GM19351 (cell line): ENCODE results near the gene PRKACB.
"Not testable (repeated sequence)": the region's sequence is repeated elsewhere in the genome, so short reads cannot be mapped to it uniquely, and the experiment has no call there.

Source experiments
- ATAC-seq: cut with Tn5 transposase; IDR thresholded peaks from one replicate; pipeline ENCODE4 v1.9.1; 2021; ENCODE audit warnings: mild to moderate bottlenecking, moderate library complexity; ENCODE audit not compliant: unreplicated experiment

The PRKACB gene

DNA sequence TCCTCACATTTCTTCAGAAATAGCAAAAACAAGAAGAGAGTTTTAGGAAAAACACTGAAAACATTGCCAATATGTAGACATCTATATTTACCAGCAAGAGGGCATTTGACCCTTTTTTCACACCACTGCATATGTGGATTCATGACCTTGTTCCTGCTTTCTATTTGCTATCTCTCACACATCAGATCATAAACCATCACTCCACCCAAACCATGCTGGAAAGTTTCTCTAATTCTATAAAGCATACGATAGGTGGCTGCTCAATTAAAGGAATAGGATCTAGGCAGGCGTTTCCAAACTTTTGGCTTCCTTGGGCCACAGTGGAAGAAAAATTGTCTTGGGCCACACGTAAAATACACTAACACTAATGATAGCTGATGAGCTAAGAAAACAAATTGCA, 121.8 kb downstream of the PRKACB start:
- no peak for ATAC-seq

DNA sequence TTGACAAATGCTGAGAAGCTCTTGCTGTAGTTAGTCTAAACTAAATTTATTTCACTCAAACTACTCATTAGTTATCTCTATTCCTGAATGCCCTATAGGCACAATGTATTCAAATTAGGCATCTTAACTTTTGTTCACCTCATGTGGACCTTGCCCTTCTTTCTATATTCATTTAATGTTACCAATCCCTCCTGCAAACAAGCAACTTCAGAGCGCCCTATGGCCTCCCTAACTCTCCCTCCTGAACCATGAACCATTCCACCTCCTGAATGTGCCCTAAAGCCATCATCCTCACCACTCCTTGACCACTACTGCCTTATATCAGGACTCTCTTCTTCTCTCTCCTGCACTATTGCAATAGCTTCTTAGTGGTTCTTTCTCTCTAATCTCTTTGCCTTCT, 122.7 kb downstream of the PRKACB start:
- no peak for ATAC-seq

DNA sequence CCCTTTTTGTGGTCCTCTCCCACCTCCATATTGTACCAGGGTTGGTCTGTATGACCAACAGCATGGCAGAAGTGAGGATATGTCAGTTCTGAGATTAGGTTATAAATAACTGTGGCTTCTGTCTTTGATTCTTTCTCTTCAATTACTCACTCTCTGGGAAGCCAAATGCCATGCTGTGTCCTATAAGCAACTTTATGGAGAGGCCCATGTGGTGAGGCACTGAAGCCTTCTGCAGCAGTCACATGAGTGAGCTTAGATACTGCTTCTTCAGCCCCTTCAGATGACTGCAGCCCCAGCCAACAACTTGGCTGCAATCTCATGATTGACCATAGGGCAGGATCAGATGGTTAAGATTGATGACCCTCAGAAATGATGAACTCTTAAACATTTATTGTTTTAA, 123.4 kb downstream of the PRKACB start:
- ATAC-seq: no peak

DNA sequence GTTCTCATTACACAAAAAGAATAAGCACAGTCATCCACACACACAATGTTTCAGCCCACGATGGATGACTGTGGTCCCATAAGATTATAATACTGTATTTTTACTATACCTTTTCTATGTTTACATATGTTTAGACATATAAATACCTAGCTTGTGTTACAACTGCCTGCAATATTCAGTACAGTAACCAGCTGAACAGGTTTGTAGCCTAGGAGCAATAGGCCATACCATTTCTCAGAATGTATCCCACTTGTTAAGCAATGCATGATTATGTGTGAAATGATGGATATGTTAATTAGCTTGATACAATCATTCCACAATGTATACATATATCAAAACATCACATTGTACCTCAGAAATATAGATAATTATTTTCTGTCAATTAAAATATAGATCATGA, 124.3 kb downstream of the PRKACB start:
- ATAC-seq: no peak

DNA sequence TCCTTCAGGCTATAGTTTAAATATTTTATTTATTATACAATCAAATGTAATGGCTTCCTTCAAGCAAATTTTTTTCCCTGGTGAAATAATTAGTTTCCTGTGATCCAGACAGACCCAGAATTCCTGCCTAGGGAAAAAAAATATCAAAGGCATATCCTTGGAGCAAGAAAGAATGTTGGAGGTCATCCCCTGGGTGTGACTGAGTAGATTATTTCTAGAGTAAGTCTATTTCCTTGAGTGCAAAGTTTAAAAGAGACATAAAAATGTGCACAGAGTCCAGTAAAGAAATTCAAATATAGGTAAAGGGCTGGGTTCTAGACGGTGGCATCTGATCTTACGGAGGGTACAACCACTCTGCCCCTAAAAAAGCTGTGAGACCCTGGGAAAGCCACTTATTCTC, 125.2 kb downstream of the PRKACB start:
- ATAC-seq: no peak

DNA sequence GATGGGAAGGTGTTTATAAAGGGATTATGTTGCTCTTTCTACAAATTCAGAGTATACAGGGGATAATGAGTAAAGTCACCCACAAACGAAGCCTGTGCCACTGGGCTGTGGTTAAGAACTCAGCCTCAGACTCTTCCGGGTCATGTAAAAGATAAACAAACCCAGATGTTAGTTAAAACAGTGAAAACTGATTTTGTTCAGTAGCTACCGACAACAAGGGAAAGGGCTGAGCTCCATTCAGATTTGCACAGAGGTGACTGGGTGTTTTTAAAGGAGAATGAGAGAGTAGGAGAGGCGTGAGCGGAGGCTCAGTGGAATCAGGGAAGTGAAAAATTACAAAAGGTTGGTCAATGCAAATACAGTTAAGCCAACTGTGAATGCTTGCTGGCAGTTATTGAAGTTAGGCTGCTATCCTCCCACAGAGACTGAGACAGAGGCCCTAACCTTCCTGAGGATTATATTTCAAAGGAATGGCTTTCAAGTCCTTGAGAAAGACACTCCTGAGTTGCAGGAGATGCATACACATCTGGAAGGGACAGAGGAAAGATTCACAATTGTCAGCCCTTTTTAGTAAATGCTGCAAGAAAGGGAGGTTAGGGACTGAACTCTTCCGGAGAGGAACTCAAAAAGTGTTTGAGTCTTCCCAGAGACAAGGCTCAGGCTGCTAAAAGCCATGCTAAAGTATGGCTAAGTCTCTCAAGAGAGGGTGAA, 127.5 kb downstream of the PRKACB start:
- ATAC-seq: peak; percentile 94

DNA sequence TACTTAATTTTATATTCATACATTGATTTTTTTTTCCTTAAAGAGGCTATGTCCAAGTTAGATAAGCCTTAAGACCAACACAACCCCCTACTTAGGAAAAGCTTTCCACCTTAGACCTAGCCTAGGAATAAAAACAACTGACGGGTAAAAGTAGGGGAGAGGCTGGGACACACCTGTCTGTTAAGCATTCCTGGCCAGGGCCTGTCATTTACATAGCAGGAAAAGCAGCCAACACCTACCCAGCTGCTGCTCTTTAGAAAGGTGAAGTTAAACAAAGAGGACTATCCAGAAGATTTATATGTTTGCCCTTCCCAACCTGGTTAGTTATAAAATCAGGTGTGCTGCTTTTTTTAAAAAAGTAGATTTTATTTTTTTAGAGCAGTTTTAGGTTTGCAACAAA, 128.3 kb downstream of the PRKACB start:
- ATAC-seq: no peak

DNA sequence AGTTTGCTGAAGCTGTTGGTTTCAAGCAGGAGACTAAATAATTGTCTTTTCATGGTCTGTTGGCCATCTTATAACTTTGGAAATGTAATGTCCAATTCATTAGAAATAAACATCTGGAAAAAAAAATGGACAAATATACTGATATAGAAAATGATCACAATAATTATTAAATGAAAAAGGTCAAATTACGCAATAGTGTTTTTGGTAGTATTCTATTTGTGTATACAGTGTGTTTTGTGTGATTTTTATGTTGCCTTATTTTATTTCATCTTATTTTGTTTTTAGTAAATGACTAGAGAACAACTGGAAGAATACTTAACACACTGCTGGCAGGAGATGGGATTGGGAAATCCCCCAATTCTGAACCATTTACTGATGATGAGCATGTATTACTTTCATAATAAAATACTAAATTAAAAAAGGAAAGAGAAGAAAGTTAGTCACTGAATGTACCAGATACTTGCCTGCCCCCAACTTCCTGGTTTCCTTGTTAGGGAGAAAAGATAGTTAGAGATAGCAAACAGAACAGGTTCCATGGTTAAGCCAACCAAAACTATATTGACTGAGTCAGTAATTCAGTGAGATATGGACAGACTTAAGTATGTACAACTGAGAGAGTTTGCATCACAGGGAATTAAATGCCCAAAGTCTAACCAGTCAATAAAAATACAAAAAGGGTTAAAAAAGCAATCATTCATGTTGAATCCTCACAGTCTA, 133.4 kb downstream of the PRKACB start:
- no peak for ATAC-seq

DNA sequence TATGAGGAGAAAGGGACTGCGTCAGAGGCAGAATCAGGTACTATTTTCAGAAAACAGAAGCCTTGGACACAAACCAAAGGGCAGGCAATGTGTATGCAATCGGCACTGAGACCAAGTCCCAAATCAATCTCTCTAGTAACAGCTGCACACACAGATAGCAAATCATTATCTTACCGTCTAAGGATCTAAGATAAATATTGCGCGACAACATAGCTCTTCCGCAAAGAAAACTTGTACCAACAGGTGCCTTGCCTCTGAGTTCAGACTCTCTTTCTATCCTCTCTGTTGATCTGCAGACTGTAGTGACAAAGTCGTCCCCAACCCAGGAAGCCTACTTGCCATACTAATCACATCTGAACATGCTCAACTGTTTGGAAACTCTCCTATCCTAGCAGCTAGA, 134.8 kb downstream of the PRKACB start:
- no peak for ATAC-seq

DNA sequence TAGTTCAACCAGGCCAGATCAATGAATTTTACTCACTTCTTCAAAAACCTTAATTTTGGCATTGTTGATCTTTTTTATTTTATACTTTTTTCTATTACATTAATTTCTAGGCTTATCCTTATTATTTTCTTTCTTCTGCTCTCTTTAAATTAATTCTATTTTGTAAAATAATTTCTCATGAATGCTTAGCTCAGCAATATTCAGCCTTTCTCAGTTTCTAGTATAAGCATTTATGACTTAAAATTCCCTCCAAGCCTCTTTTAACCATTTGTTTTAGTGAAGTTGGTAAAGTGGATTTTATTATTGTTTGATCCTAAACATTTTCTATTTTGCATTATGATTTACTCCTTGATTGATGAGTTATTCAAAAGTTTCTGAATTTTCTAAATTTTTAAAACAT, 136.8 kb downstream of the PRKACB start:
- no peak for ATAC-seq

DNA sequence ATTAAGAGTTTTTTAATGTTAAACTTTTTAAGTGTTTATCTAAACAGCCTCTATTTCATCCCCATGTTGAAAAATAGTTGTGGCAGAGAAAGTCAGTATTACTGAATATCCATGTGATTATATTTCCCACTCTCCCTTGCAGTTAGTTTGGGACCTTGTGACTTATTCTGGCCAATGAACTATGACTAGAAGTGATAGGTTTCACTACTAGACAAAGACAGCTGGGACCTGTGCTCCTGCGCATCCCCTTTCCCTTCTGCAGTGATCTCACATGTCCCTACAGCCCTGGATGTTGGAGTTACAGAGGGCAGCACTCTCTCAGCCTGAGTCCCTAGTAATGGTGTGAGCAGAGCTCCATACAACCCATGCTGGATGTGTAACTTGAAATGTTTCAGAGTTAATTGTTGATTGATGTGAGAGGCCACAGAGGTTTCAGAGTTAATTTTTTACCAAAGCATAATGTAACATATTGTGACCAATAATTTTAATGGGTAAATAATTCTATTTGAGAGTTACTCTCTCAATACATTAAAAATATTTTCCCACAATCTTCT, 138.8 kb downstream of the PRKACB start:
- no peak for ATAC-seq

DNA sequence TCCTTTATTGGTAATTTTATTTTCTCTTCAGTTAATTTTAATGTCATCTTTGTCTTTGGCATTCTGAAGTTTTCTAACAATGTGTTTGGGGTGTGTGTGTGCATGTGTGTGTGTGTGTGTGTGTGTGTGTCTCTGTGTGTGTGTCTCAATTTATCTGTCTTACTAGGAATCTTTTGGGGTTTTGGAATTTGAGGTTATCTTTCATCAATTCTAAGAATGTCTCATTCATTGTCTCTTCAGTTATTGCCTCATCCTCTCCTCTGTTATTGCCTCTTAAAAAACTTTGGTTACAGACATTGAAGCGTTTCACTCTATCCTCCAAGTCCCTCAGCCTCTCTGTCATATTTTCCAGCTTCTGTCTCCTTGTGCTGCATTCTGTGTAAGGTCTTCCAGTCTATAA, 139.3 kb downstream of the PRKACB start:
- no peak for ATAC-seq

DNA sequence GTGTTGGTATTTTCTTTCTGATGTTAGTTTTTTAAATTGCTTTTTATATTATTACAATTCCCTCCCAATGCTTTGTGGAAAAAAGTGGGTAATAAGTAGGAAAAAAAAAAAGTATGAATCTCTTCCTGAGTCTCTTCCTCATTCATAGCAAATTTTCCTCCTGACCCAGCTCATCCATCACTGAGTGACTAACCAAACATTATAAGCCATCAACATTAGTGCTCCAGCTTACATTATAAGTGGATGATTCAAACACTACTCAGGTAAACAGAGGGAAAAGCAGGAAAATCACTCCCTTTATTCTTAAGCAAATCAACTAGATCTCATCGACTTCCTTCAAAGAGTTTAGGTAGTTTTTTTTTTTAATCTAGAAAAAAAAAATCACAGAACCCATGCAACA, 142.0 kb downstream of the PRKACB start:
- no peak for ATAC-seq

DNA sequence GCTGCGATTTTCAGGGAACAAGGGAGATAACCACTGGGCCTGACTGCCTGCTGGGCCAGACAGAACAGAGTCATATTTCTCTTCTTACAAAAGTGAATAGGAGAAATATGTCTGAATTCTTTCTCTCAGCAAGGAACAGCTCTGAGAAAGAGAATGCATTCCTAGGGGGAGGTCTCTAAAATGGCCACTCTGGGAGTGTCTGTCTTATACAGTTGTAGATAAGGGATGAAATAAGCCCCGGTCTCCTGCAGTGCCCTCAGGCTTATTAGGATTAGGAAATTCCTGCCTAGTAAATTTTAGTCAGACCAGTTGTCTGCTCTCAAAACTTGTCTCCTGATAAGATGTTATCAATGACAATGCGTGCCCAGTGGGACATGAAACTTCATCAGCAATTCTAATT, 143.3 kb downstream of the PRKACB start:
- not testable (repeated sequence) for ATAC-seq
